CD4-positive, alpha-beta memory T cell (primary cell): ENCODE data around the gene LHFPL3. TPM values are rescaled to one million over a fixed set of nuclear protein-coding genes. Genes with fewer than 3 reads are reported as not detected.
"Not testable (repeated sequence)": the region's sequence is repeated elsewhere in the genome, so short reads cannot be mapped to it uniquely, and the experiment has no call there.

Source experiments
- CTCF ChIA-PET: fragments of 350-600 bp; sonication (Branson Sonifier 250); formaldehyde crosslinking; loops from one replicate; lab custom pipeline; 2021; ENCODE audit warnings: inconsistent platforms; ENCODE audit not compliant: partially characterized antibody; lab: Charles Lee
- POLR2A ChIA-PET: fragments of 350-600 bp; sonication (Branson Sonifier 250); formaldehyde crosslinking; loops from one replicate; lab custom pipeline; 2021; ENCODE audit not compliant: partially characterized antibody; lab: Charles Lee
- DNase-seq, 5 donors: peaks; one replicate each; pipeline versions ENCODE4 v3.0.0 to v3.0.0-alpha.2; 2020 to 2022; ENCODE audit warnings: mixed read lengths in 1 of 5
- H3K27ac ChIP-seq: one replicate; pipeline ENCODE4 v1.7.0; 2013; ENCODE audit warnings: low read depth, low read length
- H3K27me3 ChIP-seq: 2 replicates; pipeline ENCODE4 v1.7.0; 2013; ENCODE audit warnings: mild to moderate bottlenecking, low read length, moderate library complexity; ENCODE audit not compliant: insufficient read depth
- H3K36me3 ChIP-seq: 2 replicates; pipeline ENCODE4 v1.7.0; 2013; ENCODE audit warnings: mild to moderate bottlenecking, low read length, moderate library complexity; ENCODE audit not compliant: insufficient read depth
- H3K4me1 ChIP-seq: 2 replicates; pipeline ENCODE4 v1.7.0; 2013; ENCODE audit warnings: mild to moderate bottlenecking, low read length, moderate library complexity; ENCODE audit not compliant: insufficient read depth
- H3K4me3 ChIP-seq, 2 donors: one replicate each; pipeline ENCODE4 v1.7.0; 2013; ENCODE audit warnings: low read length in 2 of 2, mild to moderate bottlenecking in 1 of 2
- H3K9me3 ChIP-seq, 2 donors: one replicate each; pipeline ENCODE4 v1.7.0; 2013; ENCODE audit warnings: low read length in 2 of 2, control low read depth in 1 of 2; ENCODE audit not compliant: control insufficient read depth in 1 of 2
- H3K27ac Mint-ChIP-seq, 7 donors: one replicate each; pipeline ENCODE4 v1.8.0; 2020 to 2021; ENCODE audit warnings: mixed read lengths in 7 of 7, mild to moderate bottlenecking in 6 of 7, inconsistent platforms in 3 of 7, moderate library complexity in 3 of 7
- H3K27me3 Mint-ChIP-seq, 2 donors: one replicate each; pipeline ENCODE4 v1.8.0; 2020 to 2021; ENCODE audit warnings: mixed read lengths in 2 of 2
- H3K36me3 Mint-ChIP-seq, 2 donors: one replicate each; pipeline ENCODE4 v1.8.0; 2020 to 2021; ENCODE audit warnings: mixed read lengths in 2 of 2, inconsistent platforms in 1 of 2, mild to moderate bottlenecking in 1 of 2
- H3K4me1 Mint-ChIP-seq, 4 donors: one replicate each; pipeline ENCODE4 v1.8.0; 2020 to 2021; ENCODE audit warnings: mixed read lengths in 4 of 4, mild to moderate bottlenecking in 1 of 4
- H3K4me3 Mint-ChIP-seq, 8 donors: one replicate each; pipeline ENCODE4 v1.8.0; 2020 to 2021; ENCODE audit warnings: mixed read lengths in 8 of 8, mild to moderate bottlenecking in 7 of 8, moderate library complexity in 6 of 8, inconsistent platforms in 3 of 8
- H3K9me3 Mint-ChIP-seq, 8 donors: one replicate each; pipeline ENCODE4 v1.8.0; 2020 to 2021; ENCODE audit warnings: mixed read lengths in 8 of 8, mild to moderate bottlenecking in 5 of 8, inconsistent platforms in 3 of 8, moderate library complexity in 1 of 8
- intact Hi-C: fragments of 100-400 bp; cut with micrococcal nuclease; formaldehyde crosslinking; loops from one replicate; pipeline ENCODE4 v1.15.1; 2023
- polyA plus RNA-seq, 2 donors: library from polyadenylated mRNA; unstranded; fragments of 300-500 nt; fragmentation: Illumina TruSeq; gene quantifications; one replicate each; pipeline ENCODE4 v1.2.3, GENCODE V29; 2021
- total RNA-seq, 2 experiments: library from RNA; stranded (reverse); gene quantifications; one replicate each; pipeline ENCODE4 v1.2.3, GENCODE V29; 2021

LHFPL3 gene
- total and polyA plus RNA-seq, 4 experiments from 2014 or later: not detected

DNA sequence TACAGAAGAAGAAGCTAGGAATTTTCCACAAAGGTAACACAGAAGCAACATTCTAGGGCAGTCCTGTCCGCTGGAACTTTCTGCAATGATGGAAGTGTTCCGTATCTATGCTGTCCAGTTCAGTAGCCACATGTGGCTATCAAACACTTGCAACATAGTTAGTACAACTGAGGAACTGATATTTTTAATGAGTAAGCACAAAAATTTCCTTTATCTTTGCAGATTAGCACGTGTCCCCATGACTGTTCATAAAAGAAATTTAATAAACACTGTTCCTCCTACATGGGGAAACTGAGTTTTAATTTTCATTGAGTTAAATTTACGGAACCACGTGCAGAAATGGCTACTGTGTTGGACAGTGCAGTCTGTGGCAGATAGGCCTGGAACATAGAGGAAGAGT, 349.2 kb downstream of the LHFPL3 start:
- H3K27me3 Mint-ChIP-seq: peaks cover 6% of the 10 kb centered on the region in 2 donors
- no peaks in the 10 kb centered on the region for H3K4me1 Mint-ChIP-seq
- peaks cover 0 to 3% (median 0%) of the 10 kb centered on the region in 8 donors for H3K9me3 Mint-ChIP-seq
- Histone ChIP-seq H3K27me3 (no peaks in the 10 kb centered on the region), H3K27ac (no peak overlapping the region), H3K36me3 (no peaks in the 10 kb centered on the region), H3K9me3 (no peaks in the 10 kb centered on the region), H3K4me1 (no peaks in the 10 kb centered on the region), H3K4me3 (no peak overlapping the region)
- ChIA-PET POLR2A (no interaction called here), CTCF (no interaction called here)
- no peak for DNase-seq
- intact Hi-C loops: no loop called here
- H3K27ac Mint-ChIP-seq: no peak overlapping the region
- H3K4me3 Mint-ChIP-seq: no peak overlapping the region
- no peaks in the 10 kb centered on the region for H3K36me3 Mint-ChIP-seq

- Mint-ChIP-seq H3K4me3 (no peak overlapping the region), H3K36me3 (no peaks in the 10 kb centered on the region), H3K27me3 (peaks cover 0 to 4% of the 10 kb centered on the region in 2 donors), H3K4me1 (no peaks in the 10 kb centered on the region), H3K27ac (no peak overlapping the region), H3K9me3 (no peaks in the 10 kb centered on the region)
- DNase-seq: no peak
- H3K4me3 ChIP-seq: no peak overlapping the region
- POLR2A ChIA-PET: no interaction called here
- CTCF ChIA-PET: no interaction called here
- H3K4me1 ChIP-seq: no peaks in the 10 kb centered on the region
- H3K36me3 ChIP-seq: no peaks in the 10 kb centered on the region
- intact Hi-C loops: no loop called here
- no peak overlapping the region for H3K27ac ChIP-seq
- H3K9me3 ChIP-seq: no peaks in the 10 kb centered on the region
- H3K27me3 ChIP-seq: no peaks in the 10 kb centered on the region
These were observed 350.7 kb downstream of the LHFPL3 start for GRCh38 chr7:104679085-104679484.

GRCh38 chr7:104686286-104686685, 357.9 kb downstream of the LHFPL3 start:
- H3K27me3 ChIP-seq: no peaks in the 10 kb centered on the region
- no peaks in the 10 kb centered on the region for H3K9me3 ChIP-seq
- no peak for DNase-seq
- Mint-ChIP-seq H3K9me3 (peaks cover 0 to 2% (median 0%) of the 10 kb centered on the region in 8 donors), H3K27ac (no peak overlapping the region), H3K4me3 (no peak overlapping the region), H3K36me3 (no peaks in the 10 kb centered on the region), H3K27me3 (peaks cover 0 to 1% of the 10 kb centered on the region in 2 donors), H3K4me1 (no peaks in the 10 kb centered on the region)
- no peak overlapping the region for H3K4me3 ChIP-seq
- no peaks in the 10 kb centered on the region for H3K4me1 ChIP-seq
- CTCF ChIA-PET: no interaction called here
- intact Hi-C loops: no loop called here
- no peak overlapping the region for H3K27ac ChIP-seq
- POLR2A ChIA-PET: no interaction called here
- no peaks in the 10 kb centered on the region for H3K36me3 ChIP-seq

DNA sequence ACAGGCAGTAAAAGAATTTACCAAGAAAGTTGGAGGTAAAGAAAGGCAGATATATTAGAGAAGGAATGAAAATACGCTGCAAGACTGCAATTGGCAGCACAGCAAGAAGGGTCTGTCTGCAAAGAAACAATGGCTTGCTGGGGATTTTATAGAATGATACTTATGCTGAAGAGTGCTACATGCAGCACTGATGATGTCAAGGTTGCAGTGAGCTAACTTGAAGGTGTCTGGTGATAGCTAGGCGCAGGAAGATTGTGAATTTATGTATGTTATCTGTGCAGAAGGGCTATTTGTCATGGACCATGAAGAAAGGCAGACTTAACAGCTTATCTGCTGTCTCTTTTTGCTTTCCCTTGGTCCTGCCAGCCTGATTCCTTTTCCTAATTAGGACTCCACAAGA, 366.3 kb downstream of the LHFPL3 start:
- Mint-ChIP-seq H3K9me3 (peaks cover under 1 to 7% (median 5%) of the 10 kb centered on the region in 8 donors), H3K27me3 (no peaks in the 10 kb centered on the region), H3K4me1 (no peaks in the 10 kb centered on the region), H3K36me3 (no peaks in the 10 kb centered on the region), H3K27ac (no peak overlapping the region), H3K4me3 (no peak overlapping the region)
- no peak for DNase-seq
- Histone ChIP-seq H3K36me3 (no peaks in the 10 kb centered on the region), H3K27ac (no peak overlapping the region), H3K27me3 (no peaks in the 10 kb centered on the region), H3K4me1 (no peaks in the 10 kb centered on the region), H3K4me3 (no peak overlapping the region), H3K9me3 (no peaks in the 10 kb centered on the region)
- ChIA-PET POLR2A (no interaction called here), CTCF (no interaction called here)
- intact Hi-C loops: no loop called here

DNA sequence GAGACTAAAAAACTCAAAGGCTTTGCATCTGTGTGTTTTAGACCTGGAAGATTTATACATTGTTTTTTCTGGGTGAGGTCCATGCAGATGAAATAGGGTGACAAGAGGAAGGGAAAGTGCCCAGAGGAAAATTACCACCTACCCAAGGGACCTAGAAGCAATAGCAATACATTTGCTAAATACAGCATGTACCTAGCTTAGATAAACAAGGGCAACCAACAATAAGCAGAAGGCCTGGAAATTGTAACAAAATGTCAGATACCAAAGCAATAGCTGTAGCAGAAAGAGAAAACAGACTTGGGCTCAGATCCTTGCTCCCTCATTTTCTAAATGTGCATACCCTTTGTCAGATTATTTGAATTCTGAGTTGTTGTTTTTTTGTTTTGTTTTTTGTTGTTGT, 367.2 kb downstream of the LHFPL3 start:
- Histone ChIP-seq H3K36me3 (no peaks in the 10 kb centered on the region), H3K27me3 (no peaks in the 10 kb centered on the region), H3K4me1 (no peaks in the 10 kb centered on the region), H3K27ac (no peak overlapping the region), H3K4me3 (no peak overlapping the region), H3K9me3 (no peaks in the 10 kb centered on the region)
- Mint-ChIP-seq H3K27me3 (no peaks in the 10 kb centered on the region), H3K4me1 (no peaks in the 10 kb centered on the region), H3K4me3 (no peak overlapping the region), H3K27ac (no peak overlapping the region), H3K9me3 (peaks cover 4 to 8% (median 6%) of the 10 kb centered on the region in 8 donors), H3K36me3 (no peaks in the 10 kb centered on the region)
- ChIA-PET POLR2A (no interaction called here), CTCF (no interaction called here)
- intact Hi-C loops: no loop called here
- no peak for DNase-seq

DNA sequence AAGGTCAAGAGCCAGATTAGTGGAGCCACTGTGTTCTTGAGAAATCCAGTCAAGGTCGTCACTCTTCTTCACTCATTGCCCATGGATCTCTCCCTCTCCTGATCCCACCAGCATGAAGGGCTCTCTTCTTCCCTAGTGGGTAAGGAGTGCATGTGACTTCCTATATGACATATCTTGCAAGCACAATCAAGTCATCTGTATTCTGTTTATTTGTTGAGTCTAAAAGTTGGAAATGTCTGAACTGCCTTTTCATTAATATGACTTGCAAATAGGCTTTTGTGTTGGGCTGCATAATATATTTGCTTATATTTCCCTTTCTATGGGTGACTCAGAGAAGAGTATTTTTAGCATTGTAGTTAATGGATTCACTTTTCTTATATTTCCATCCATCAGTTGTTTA, 371.9 kb downstream of the LHFPL3 start:
- Mint-ChIP-seq H3K4me1 (no peaks in the 10 kb centered on the region), H3K4me3 (no peak overlapping the region), H3K27ac (no peak overlapping the region), H3K9me3 (peaks cover 0 to 4% (median 3%) of the 10 kb centered on the region in 8 donors), H3K27me3 (peaks cover 2% of the 10 kb centered on the region in 2 donors), H3K36me3 (no peaks in the 10 kb centered on the region)
- Histone ChIP-seq H3K27ac (no peak overlapping the region), H3K4me3 (no peak overlapping the region), H3K36me3 (no peaks in the 10 kb centered on the region), H3K4me1 (no peaks in the 10 kb centered on the region), H3K9me3 (no peaks in the 10 kb centered on the region), H3K27me3 (no peaks in the 10 kb centered on the region)
- no peak for DNase-seq
- ChIA-PET CTCF (no interaction called here), POLR2A (no interaction called here)
- intact Hi-C loops: no loop called here

- H3K27ac Mint-ChIP-seq, intact Hi-C loops, H3K9me3 Mint-ChIP-seq: not testable (repeated sequence)
These were observed 392.6 kb downstream of the LHFPL3 start for GRCh38 chr7:104721027-104721426.

DNA sequence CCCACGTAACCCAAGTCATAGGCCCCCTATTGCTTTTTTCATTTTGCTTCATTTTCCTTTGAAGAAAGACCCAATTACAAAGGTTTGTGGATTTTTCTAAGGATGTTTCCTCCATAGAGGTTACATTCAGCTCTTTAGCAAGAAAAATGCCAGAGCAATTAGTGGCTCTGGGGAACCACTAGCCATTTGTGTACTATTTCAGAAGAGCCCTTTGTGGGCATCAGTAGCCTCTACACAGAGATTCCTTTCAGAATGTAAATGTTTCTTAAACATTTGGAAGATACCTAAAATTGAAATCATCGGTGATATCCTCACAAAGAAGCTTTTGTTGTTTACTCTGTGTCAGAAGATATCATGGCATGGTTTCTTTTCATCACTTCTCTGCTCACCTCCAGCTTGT, 394.6 kb downstream of the LHFPL3 start:
- H3K4me3 Mint-ChIP-seq: no peak overlapping the region
- H3K9me3 Mint-ChIP-seq: peaks cover 0 to 5% (median 0%) of the 10 kb centered on the region in 8 donors
- H3K27me3 Mint-ChIP-seq: peaks cover 0 to 3% of the 10 kb centered on the region in 2 donors
- Histone ChIP-seq H3K27me3 (no peaks in the 10 kb centered on the region), H3K36me3 (no peaks in the 10 kb centered on the region), H3K27ac (no peak overlapping the region), H3K9me3 (no peaks in the 10 kb centered on the region), H3K4me1 (no peaks in the 10 kb centered on the region), H3K4me3 (no peak overlapping the region)
- intact Hi-C loops: no loop called here
- CTCF ChIA-PET: interaction anchor here (0.7 to 1.1 kb wide), 2 partner anchors 15 to 219 kb away, joined by 3 to 6 read pairs; no protein-coding TSS in a partner anchor
- H3K27ac Mint-ChIP-seq: no peak overlapping the region
- H3K4me1 Mint-ChIP-seq: no peaks in the 10 kb centered on the region
- DNase-seq: no peak
- POLR2A ChIA-PET: no interaction called here
- no peaks in the 10 kb centered on the region for H3K36me3 Mint-ChIP-seq

More at GRCh38 chr7:104721027-104721426, 392.6 kb downstream of the LHFPL3 start:
- CTCF ChIA-PET, H3K9me3 ChIP-seq, H3K36me3 Mint-ChIP-seq, H3K4me3 ChIP-seq, POLR2A ChIA-PET, H3K4me1 Mint-ChIP-seq, H3K36me3 ChIP-seq, H3K27me3 Mint-ChIP-seq, H3K4me1 ChIP-seq, H3K27me3 ChIP-seq, DNase-seq, H3K27ac ChIP-seq, H3K4me3 Mint-ChIP-seq: not testable (repeated sequence)
